Measurements from ENCODE around the gene ARIH1.
A peak's percentile ranks its signal among the peaks of the same experiment; 100 is the strongest.
"Not testable (repeated sequence)": the region's sequence is repeated elsewhere in the genome, so short reads cannot be mapped to it uniquely, and the experiment has no call there.

ARIH1 gene

GRCh38 chr15:72614810-72615532 lies 140.8 kb downstream of the ARIH1 start:
- DNase-seq = no peak

- DNase-seq = not testable (repeated sequence)
Observed at GRCh38 chr15:72615533-72616233, 141.6 kb downstream of the ARIH1 start.

- no peak for DNase-seq
Observed at GRCh38 chr15:72616491-72617210, 142.5 kb downstream of the ARIH1 start.

- DNase-seq = not testable (repeated sequence)
Observed at GRCh38 chr15:72623854-72624253, 149.7 kb downstream of the ARIH1 start.

GRCh38 chr15:72626153-72626552 lies 152.0 kb downstream of the ARIH1 start:
- not testable (repeated sequence) for DNase-seq

- DNase-seq = not testable (repeated sequence)
Observed at GRCh38 chr15:72628249-72629067, 154.3 kb downstream of the ARIH1 start.

- DNase-seq = not testable (repeated sequence)
Observed at GRCh38 chr15:72629068-72629570, 155.0 kb downstream of the ARIH1 start.

GRCh38 chr15:72636519-72637282 lies 162.6 kb downstream of the ARIH1 start:
- peak; percentile 23 for DNase-seq

GRCh38 chr15:72639759-72640483 lies 165.8 kb downstream of the ARIH1 start:
- DNase-seq = not testable (repeated sequence)

- DNase-seq = not testable (repeated sequence)
Observed at GRCh38 chr15:72642271-72642670, 168.1 kb downstream of the ARIH1 start.

GRCh38 chr15:72648631-72649253 lies 174.6 kb downstream of the ARIH1 start:
- DNase-seq = not testable (repeated sequence)

Measured in activated gamma-delta T cell treated with Interleukin-2 at 50 U/mL for 16 hours (primary cell).